GM18507 (cell line): ENCODE measurements around the gene SURF4.
"Not testable (repeated sequence)": the region's sequence is repeated elsewhere in the genome, so short reads cannot be mapped to it uniquely, and the experiment has no call there.

Experiments used
- DNase-seq: peaks from one replicate; pipeline ENCODE4 v3.0.0; 2011; ENCODE audit warnings: low read depth; ENCODE audit not compliant: insufficient read length; ENCODE audit errors: extremely low spot score
- FAIRE-seq: peaks from 2 replicates; lab custom pipeline; 2011; peaks lifted over from hg19 to GRCh38; lab: Jason Lieb, UNC

Gene SURF4

GRCh38 chr9:133401588-133401987 is 25.7 kb upstream of the SURF4 start:
- FAIRE-seq (no peak), DNase-seq (no peak)

- DNase-seq: no peak
- FAIRE-seq: no peak
These were observed 24.4 kb upstream of the SURF4 start for GRCh38 chr9:133400292-133400691.

- DNase-seq: no peak
- no peak for FAIRE-seq
These were observed 22.0 kb upstream of the SURF4 start for GRCh38 chr9:133397895-133398294.

- DNase-seq: no peak
- FAIRE-seq: no peak
These were observed 21.5 kb upstream of the SURF4 start for GRCh38 chr9:133397370-133397769.

GRCh38 chr9:133396952-133397351 is 21.1 kb upstream of the SURF4 start:
- FAIRE-seq (no peak), DNase-seq (no peak)

DNA sequence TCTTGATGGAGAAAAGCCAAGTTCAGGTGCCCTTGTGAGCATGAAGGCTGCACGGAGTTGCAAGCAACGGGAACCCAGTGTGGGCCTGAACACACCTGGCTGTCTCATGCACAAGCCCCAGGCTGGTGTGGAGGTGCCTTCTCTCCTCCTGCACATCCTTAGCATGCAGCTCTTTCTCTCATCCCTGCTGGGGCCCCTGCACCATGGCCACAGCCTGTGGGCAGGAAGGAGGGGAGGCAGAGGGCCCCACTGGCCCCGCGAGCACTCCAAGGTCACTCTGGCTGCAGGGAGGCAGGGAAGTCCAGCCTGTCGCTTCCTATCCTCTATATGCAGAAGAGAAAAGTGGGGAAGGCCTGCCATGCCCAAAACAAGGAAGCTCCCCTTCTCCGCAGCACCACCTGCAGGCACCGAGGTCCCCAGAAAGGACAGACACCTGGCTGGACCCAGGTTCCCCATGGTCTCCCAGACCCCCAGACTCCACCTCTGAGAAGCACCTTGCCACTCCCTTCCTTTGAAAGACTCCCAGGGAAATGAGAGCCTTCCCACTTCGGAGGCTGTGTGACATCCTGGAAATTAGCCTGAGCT is 18.9 kb upstream of the SURF4 start:
- FAIRE-seq (no peak), DNase-seq (no peak)

DNA sequence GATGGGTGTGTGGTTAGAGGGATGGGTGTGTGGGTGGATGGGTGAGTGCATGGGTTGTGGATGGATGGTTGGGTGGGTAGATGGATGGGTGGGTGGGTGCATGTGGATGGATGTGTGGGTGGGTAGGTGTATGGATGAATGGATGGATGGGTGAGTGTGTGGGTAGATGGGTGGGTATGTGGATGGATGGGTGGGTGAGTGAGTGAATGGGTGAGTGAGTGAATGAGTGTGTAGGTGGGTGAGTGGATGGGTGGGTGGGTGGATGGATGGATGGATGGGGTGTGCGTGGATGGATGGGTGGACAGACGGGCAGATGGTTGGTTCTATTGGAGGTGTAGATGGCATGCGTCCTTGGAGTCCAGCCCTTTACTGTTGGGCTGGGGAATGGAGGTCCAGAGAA is 17.5 kb upstream of the SURF4 start:
- FAIRE-seq: no peak
- DNase-seq: no peak

DNA sequence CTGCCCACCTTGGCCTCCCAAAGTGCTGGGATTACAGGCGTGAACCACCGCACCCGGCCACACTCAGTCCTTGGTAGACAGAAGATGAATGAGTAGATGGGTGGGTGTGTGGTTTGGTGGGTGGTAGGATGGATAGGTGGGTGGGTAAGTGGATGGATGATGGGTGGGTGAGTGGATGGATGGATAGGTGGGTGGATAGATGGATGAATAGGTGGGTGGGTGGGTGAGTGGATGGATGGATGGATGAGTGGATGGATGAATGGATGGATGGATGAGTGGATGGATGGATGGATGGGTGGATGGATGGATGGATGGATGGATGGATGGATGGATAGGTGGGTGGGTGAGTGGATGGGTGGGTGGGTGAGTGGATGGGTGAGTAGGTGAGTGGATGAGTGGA is 16.4 kb upstream of the SURF4 start:
- FAIRE-seq, DNase-seq: not testable (repeated sequence)

DNA sequence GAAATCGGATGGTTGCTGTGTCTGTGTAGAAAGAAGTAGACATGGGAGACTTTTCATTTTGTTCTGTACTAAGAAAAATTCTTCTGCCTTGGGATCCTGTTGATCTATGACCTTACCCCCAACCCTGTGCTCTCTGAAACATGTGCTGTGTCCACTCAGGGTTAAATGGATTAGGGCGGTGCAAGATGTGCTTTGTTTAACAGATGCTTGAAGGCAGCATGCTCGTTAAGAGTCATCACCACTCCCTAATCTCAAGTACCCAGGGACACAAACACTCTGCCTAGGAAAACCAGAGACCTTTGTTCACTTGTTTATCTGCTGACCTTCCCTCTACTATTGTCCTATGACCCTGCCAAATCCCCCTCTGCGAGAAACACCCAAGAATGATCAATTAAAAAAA is 15.6 kb upstream of the SURF4 start:
- not testable (repeated sequence) for DNase-seq, FAIRE-seq

DNA sequence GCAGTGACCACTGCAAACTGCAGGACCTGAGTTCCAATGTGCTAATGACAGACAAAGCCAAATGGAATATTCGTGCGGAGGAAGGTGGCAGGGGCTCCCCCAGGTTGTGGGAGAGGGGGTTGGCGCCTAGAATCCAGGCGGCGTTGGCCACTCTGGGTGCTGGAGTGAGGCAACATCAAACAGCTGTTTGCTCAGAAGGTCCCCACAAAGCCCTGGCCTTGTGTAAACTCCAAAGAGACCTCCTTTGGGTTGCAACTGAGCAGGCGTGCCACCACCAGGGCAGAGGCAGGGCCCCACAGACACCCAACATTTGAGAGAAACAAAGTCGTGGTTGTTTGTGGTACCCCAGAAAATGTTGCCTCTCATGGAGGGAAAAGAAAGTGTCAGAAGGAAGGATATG is 14.9 kb upstream of the SURF4 start:
- DNase-seq (no peak), FAIRE-seq (no peak)

DNA sequence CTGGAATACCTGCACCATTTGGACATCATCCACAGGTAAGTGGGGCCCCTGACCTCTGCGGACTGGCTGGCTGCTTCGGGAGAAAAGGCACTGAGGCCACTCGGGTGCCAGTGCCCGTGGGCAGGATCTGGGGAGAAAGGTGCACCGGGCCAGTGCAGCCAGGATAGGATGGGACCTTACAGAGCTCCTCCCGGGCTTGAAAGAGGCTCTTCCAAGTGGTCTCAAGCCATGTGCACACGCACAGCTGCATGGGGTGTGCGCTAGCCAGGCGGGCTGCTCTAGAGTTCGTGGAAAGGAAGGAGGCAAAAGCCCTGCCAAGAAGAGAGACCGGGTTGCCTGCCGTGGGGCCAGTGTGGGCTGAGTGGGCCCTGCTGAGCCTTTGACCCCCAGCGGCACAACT is 13.7 kb upstream of the SURF4 start:
- DNase-seq: no peak
- no peak for FAIRE-seq

GRCh38 chr9:133389025-133389557 is 13.2 kb upstream of the SURF4 start:
- DNase-seq: no peak
- no peak for FAIRE-seq

DNA sequence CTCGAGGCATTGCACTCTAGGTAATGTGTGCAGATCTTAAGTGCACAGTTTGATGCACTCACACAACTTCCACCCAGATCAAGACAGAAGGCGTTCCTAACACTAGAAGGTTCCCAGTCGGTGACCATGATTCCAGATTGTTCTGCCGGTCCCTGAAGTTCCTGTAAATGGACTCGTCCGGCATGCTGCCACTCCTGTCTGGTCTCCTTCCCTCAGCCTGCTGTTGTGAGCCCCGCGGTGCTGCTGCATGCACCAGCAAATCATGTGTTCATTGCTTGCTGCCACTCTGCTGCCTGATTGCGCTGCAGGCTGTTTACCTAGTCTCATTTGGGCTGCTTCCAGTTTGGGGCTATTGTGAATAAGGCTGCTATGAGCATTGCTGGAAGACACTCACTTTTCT is 11.8 kb upstream of the SURF4 start:
- FAIRE-seq (no peak), DNase-seq (no peak)

GRCh38 chr9:133386338-133386737 is 10.5 kb upstream of the SURF4 start:
- FAIRE-seq: no peak
- no peak for DNase-seq

DNA sequence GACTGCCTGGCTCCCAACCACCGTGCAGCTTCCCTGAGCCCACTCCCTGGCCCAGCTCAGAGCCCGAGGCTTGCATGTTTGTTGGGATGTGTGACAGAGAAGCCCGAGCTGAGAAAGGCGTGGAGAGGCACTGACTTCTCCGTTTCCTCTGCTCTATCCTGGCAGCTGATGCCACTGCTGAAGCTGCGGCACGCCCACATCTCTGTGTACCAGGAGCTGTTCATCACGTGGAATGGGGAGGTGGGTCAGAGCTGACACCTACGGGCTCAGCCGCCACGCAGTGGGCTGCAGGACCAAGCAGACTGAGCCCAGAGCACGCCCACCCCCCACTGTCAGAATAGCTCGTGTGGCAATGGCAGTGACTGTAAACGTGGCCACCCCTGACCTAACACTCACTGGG is 9.6 kb upstream of the SURF4 start:
- FAIRE-seq (no peak), DNase-seq (no peak)

GRCh38 chr9:133384736-133385321 is 9.0 kb upstream of the SURF4 start:
- DNase-seq: no peak
- FAIRE-seq: no peak

DNA sequence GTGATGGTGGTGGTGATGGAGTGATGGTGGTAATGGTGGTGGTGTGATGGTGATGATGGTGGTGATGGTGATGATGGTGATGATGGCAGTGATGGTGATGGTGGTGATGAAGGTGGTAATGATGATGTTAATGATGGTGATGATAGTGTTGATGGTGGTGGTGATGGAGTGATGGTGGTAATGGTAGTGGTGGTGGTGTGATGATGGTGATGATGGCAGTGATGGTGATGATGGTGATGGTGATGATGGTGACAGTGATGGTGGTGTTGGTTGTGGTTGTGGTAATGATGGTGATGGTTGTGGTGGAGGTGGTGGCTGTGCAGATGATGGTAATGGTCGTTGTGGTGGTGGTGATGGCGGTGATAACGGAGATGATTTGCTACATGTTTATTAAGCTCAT is 7.6 kb upstream of the SURF4 start:
- DNase-seq: no peak
- FAIRE-seq: no peak

- FAIRE-seq (no peak), DNase-seq (no peak)
These were observed 6.8 kb upstream of the SURF4 start for GRCh38 chr9:133382507-133383141.

- FAIRE-seq: no peak
- DNase-seq: no peak
These were observed 4.9 kb upstream of the SURF4 start for GRCh38 chr9:133380734-133381133.

- FAIRE-seq: no peak
These were observed 3.6 kb upstream of the SURF4 start for GRCh38 chr9:133379153-133380086.

More at GRCh38 chr9:133379153-133380086, 3.6 kb upstream of the SURF4 start:
- no peak for DNase-seq
